K562 (cell line): Measurements from ENCODE around the gene MYO1B. TPM values are rescaled to one million over a fixed set of nuclear protein-coding genes. Genes with fewer than 3 reads are reported as not detected.

ENCODE experiments used
- ATAC-seq: fragments of 200-7000 bp; cut with Tn5 transposase; 3 replicates; pipeline ENCODE4 v1.9.1; 2020; ENCODE audit warnings: moderate library complexity
- BruUV-seq: library from RNA; stranded (reverse); fragments of 400-500 nt; replicated peaks from 2 replicates; lab custom pipeline; 2021; lab: Mats Ljungman, UMichigan
- CTCF ChIA-PET: fragments of 300-600 bp; formaldehyde crosslinking; extraction: SDS; loops from one replicate; lab custom pipeline; 2021; ENCODE audit warnings: low intra/inter-chr PET ratio; lab: Yijun Ruan, JAX
- POLR2A ChIA-PET: fragments of 300-600, 350-650 bp; sonication (Branson Sonifier 250); formaldehyde crosslinking; extraction: SDS; loops from one replicate; lab custom pipeline; 2021; ENCODE audit warnings: antibody characterized with exemption, inconsistent platforms; lab: Yijun Ruan, JAX
- DNase-seq, 4 experiments: peaks; one replicate each; pipeline versions ENCODE4 v3.0.0 to v3.0.0-alpha.2; 2011 to 2018; ENCODE audit warnings: low spot score in 3 of 4, mixed read lengths in 3 of 4; ENCODE audit errors: extremely low read depth in 1 of 4
- FAIRE-seq: peaks from 2 replicates; lab custom pipeline; 2011; peaks lifted over from hg19 to GRCh38; lab: Jason Lieb, UNC
- H2AFZ ChIP-seq: 2 replicates; pipeline ENCODE4 v1.6.0; 2011; ENCODE audit warnings: low read depth, low read length, control low read depth, inconsistent platforms
- H3K27ac ChIP-seq: fragments of 200-600 bp; 3 replicates; pipeline ENCODE4 v1.8.0; 2011; ENCODE audit warnings: low read depth, mild to moderate bottlenecking, control low read depth, inconsistent platforms, low read length, moderate library complexity, mixed read lengths; ENCODE audit errors: extremely low read depth
- H3K27me3 ChIP-seq, 2 experiments: fragments of 300-600 bp in 1 of 2; 2 replicates in 1 of 2; 3 replicates in 1 of 2; pipeline versions ENCODE4 v1.6.0 to v1.8.0; 2011; ENCODE audit warnings: inconsistent platforms in 2 of 2, low read length in 2 of 2, mild to moderate bottlenecking in 1 of 2, mixed read lengths in 1 of 2, moderate library complexity in 1 of 2; ENCODE audit not compliant: control insufficient read depth in 2 of 2, insufficient read depth in 2 of 2
- H3K36me3 ChIP-seq: fragments of 300-600 bp; 3 replicates; pipeline ENCODE4 v1.8.0; 2011; ENCODE audit warnings: mild to moderate bottlenecking, low read length, inconsistent platforms; ENCODE audit not compliant: control insufficient read depth, insufficient read depth
- H3K4me1 ChIP-seq, 2 experiments: fragments of 200-600 bp in 1 of 2; replicated peaks in 1 of 2; 2 replicates in 1 of 2; 3 replicates in 1 of 2; pipeline versions ENCODE4 v1.5.1 to v1.8.0; 2011; ENCODE audit warnings: inconsistent platforms in 2 of 2, low read length in 2 of 2, mild to moderate bottlenecking in 1 of 2, mixed read lengths in 1 of 2, moderate library complexity in 1 of 2; ENCODE audit not compliant: control insufficient read depth in 2 of 2, insufficient read depth in 2 of 2
- H3K4me2 ChIP-seq: 2 replicates; pipeline ENCODE4 v1.6.1; 2011; ENCODE audit warnings: low read length, control low read depth, inconsistent platforms, mixed read lengths; ENCODE audit not compliant: insufficient read depth
- H3K4me3 ChIP-seq: fragments of 200-600 bp; sonication (generic), shearing (Covaris generic); 2 replicates; pipeline ENCODE4 v1.5.1; 2016; ENCODE audit warnings: control low read depth, inconsistent platforms
- H3K79me2 ChIP-seq: fragments of 200-600 bp; 3 replicates; pipeline ENCODE4 v1.8.0; 2011; ENCODE audit warnings: low read length, inconsistent platforms; ENCODE audit not compliant: control insufficient read depth, insufficient read depth
- H3K9ac ChIP-seq, 2 experiments: 2 replicates each; pipeline versions ENCODE4 v1.6.0 to v1.6.1; 2011; ENCODE audit warnings: low read depth in 2 of 2, low read length in 2 of 2, control low read depth in 1 of 2, inconsistent platforms in 1 of 2, mild to moderate bottlenecking in 1 of 2, mixed read lengths in 1 of 2; ENCODE audit not compliant: insufficient read depth in 1 of 2
- H3K9me1 ChIP-seq: one replicate; pipeline ENCODE4 v1.6.0; 2011; ENCODE audit warnings: inconsistent platforms, mild to moderate bottlenecking, low read length, moderate library complexity; ENCODE audit not compliant: control insufficient read depth, insufficient read depth
- H3K9me3 ChIP-seq: replicated peaks from 2 replicates; pipeline ENCODE4 v1.5.1; 2011; ENCODE audit warnings: low read depth, low read length, inconsistent platforms; ENCODE audit not compliant: control insufficient read depth, insufficient read depth
- H4K20me1 ChIP-seq: replicated peaks from 2 replicates; pipeline ENCODE4 v1.6.1; 2011; ENCODE audit warnings: low read length, inconsistent platforms, mixed read lengths; ENCODE audit not compliant: control insufficient read depth, insufficient read depth
- CCNT2 ChIP-seq: IDR thresholded peaks from 2 replicates; pipeline ENCODE4 v1.6.1; 2011; ENCODE audit warnings: borderline replicate concordance, low read depth, mild to moderate bottlenecking, moderate library complexity, mixed read lengths, low read length; ENCODE audit not compliant: insufficient read length; ENCODE audit errors: extremely low read depth
- IRF2 ChIP-seq: sonication (generic); formaldehyde crosslinking; IDR thresholded peaks from 2 replicates; pipeline ENCODE4 v1.8.1; 2022; ENCODE audit warnings: mild to moderate bottlenecking, missing genetic modification reagents
- MITF ChIP-seq: IDR thresholded peaks from 2 replicates; pipeline ENCODE4 v1.6.1; 2014; ENCODE audit warnings: antibody characterized with exemption
- NUFIP1 ChIP-seq: fragments of 450-650 bp; IDR thresholded peaks from 2 replicates; pipeline ENCODE4 v1.6.1; 2018; ENCODE audit not compliant: partially characterized antibody
- SMAD3 ChIP-seq: fragments of 450-650 bp; formaldehyde crosslinking; conservative IDR thresholded peaks from 2 replicates; pipeline ENCODE4 v1.4.0; 2020; ENCODE audit warnings: mild to moderate bottlenecking
- U2AF2 ChIP-seq: fragments of 200-400 bp; formaldehyde crosslinking; optimal IDR thresholded peaks from 2 replicates; pipeline ENCODE3; 2017; ENCODE audit warnings: low read depth, mild to moderate bottlenecking, low read length
- ZBTB49 ChIP-seq: sonication (generic); formaldehyde crosslinking; IDR thresholded peaks from 2 replicates; pipeline ENCODE4 v1.8.0; 2022; ENCODE audit warnings: missing genetic modification reagents, mild to moderate bottlenecking, borderline replicate concordance
- ZNF146 ChIP-seq: IDR thresholded peaks from one replicate; pipeline ENCODE4 v1.6.1; 2018; ENCODE audit warnings: missing compliant biosample characterization; ENCODE audit not compliant: unreplicated experiment
- ZNF347 ChIP-seq: fragments of 450-650 bp; formaldehyde crosslinking; IDR thresholded peaks from 2 replicates; pipeline ENCODE4 v1.4.0; 2020; ENCODE audit warnings: low read depth, mild to moderate bottlenecking, moderate library complexity
- ZNF583 ChIP-seq: fragments of 250-450 bp; sonication (Bioruptor Pico); IDR thresholded peaks from 2 replicates; pipeline ENCODE4 v1.4.0; 2020
- WGBS: fragments of 100-300 bp; shearing (Covaris generic); methylation state at CpG from one replicate; pipeline ENCODE4 v1.1.6; 2016; ENCODE audit warnings: low coverage, mixed read lengths; ENCODE audit not compliant: insufficient coverage; ENCODE audit errors: missing lambda C conversion rate; 5-methylcytosine and 5-hydroxymethylcytosine counted together
- in situ Hi-C: fragments of 300-500 bp; cut with MboI; formaldehyde crosslinking; loops from 4 replicates; pipeline ENCODE4 v1.15.0; 2018; ENCODE audit warnings: inconsistent platforms, mixed read lengths
- intact Hi-C: fragments of 100-400 bp; cut with micrococcal nuclease; formaldehyde crosslinking; loops from 2 replicates; pipeline ENCODE4 v1.14.2; 2022
- polyA plus RNA-seq, 8 experiments: library from polyadenylated mRNA; depleted of rRNA in 4 of 8; stranded (reverse) in 5 of 8; unstranded in 3 of 8; fragments of >200 nt; fragmentation: Nextera tagmentation in 2 of 8; fragmentation: Illumina TruSeq in 1 of 8; extraction: Ambion mirVana in 2 of 8; extraction: Trizol in 1 of 8; gene quantifications; 2 replicates each; pipeline versions ENCODE4 v1.2.1 to v1.2.3, GENCODE V29; 2011 to 2014; ENCODE audit warnings: inconsistent platforms in 1 of 8, missing spikeins in 1 of 8
- total RNA-seq, 7 experiments: library from RNA; depleted of rRNA in 6 of 7; stranded (reverse); fragments of >200 nt in 6 of 7; fragmentation: Illumina TruSeq in 2 of 7; extraction: Trizol in 2 of 7; gene quantifications; 2 replicates each; pipeline versions ENCODE4 v1.2.1 to v1.2.3, GENCODE V29; 2011 to 2021; ENCODE audit warnings: low replicate concordance in 1 of 7
- TF ChIP-seq, protein P1 (sequence below): fragments of 450-650 bp; conservative IDR thresholded peaks from 2 replicates; pipeline ENCODE4 v1.6.1; 2016; ENCODE audit warnings: missing genetic modification characterization, low read depth, mild to moderate bottlenecking, control low read depth, missing compliant biosample characterization
- TF ChIP-seq, protein P2 (sequence below): IDR thresholded peaks from 3 replicates; pipeline ENCODE4 v1.6.1; 2011; ENCODE audit warnings: borderline replicate concordance, mild to moderate bottlenecking; ENCODE audit not compliant: insufficient read length, insufficient read depth
- TF ChIP-seq, protein P3 (sequence below): fragments of 450-650 bp; IDR thresholded peaks from 2 replicates; pipeline ENCODE4 v1.7.1; 2018; ENCODE audit warnings: mild to moderate bottlenecking, low read depth; ENCODE audit not compliant: partially characterized antibody

Gene MYO1B
- total and polyA plus RNA-seq, 9 of the 15 experiments (the other 6 are each of a cell fraction or from before 2014, with no cell fraction given): 0.04 to 0.33 (median 0.20) TPM; not detected in 5

GRCh38 chr2:191197096-191197495, 48.1 kb upstream of the MYO1B start:
- Histone ChIP-seq H2AFZ (no peak overlapping the region), H3K27ac (no peak overlapping the region), H4K20me1 (no peaks in the 10 kb centered on the region), H3K4me1 (no peaks in the 10 kb centered on the region), H3K4me2 (no peak overlapping the region), H3K4me3 (no peak overlapping the region), H3K79me2 (no peaks in the 10 kb centered on the region), H3K27me3 (no peaks in the 10 kb centered on the region), H3K9me1 (no peaks in the 10 kb centered on the region), H3K9me3 (no peaks in the 10 kb centered on the region), H3K36me3 (no peaks in the 10 kb centered on the region), H3K9ac (no peak overlapping the region)
- CTCF ChIA-PET: no interaction called here
- intact Hi-C loops: no loop called here
- DNase-seq: no peak
- POLR2A ChIA-PET: no interaction called here
- BruUV-seq: no TSS peak
- FAIRE-seq: no peak
- no peak for ATAC-seq
- WGBS: 0% methylated on average over 3 of the region's 3 CpGs
- in situ Hi-C loops: no loop called here
- no peak for TF ChIP-seq NUFIP1
- TF ChIP-seq, protein P1, sequence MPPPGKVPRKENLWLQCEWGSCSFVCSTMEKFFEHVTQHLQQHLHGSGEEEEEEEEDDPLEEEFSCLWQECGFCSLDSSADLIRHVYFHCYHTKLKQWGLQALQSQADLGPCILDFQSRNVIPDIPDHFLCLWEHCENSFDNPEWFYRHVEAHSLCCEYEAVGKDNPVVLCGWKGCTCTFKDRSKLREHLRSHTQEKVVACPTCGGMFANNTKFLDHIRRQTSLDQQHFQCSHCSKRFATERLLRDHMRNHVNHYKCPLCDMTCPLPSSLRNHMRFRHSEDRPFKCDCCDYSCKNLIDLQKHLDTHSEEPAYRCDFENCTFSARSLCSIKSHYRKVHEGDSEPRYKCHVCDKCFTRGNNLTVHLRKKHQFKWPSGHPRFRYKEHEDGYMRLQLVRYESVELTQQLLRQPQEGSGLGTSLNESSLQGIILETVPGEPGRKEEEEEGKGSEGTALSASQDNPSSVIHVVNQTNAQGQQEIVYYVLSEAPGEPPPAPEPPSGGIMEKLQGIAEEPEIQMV (tag): no peak
- TF ChIP-seq CCNT2: no peak
- no peak for TF ChIP-seq SMAD3 (CRISPR knock-in tag)
- no peak for TF ChIP-seq ZNF583 (CRISPR knock-in tag)
- TF ChIP-seq U2AF2: no peak
- TF ChIP-seq ZNF146 (CRISPR knock-in tag): no peak
- TF ChIP-seq, protein P2, sequence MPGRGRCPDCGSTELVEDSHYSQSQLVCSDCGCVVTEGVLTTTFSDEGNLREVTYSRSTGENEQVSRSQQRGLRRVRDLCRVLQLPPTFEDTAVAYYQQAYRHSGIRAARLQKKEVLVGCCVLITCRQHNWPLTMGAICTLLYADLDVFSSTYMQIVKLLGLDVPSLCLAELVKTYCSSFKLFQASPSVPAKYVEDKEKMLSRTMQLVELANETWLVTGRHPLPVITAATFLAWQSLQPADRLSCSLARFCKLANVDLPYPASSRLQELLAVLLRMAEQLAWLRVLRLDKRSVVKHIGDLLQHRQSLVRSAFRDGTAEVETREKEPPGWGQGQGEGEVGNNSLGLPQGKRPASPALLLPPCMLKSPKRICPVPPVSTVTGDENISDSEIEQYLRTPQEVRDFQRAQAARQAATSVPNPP: no peak
- TF ChIP-seq ZNF347: no peak
- no peak for TF ChIP-seq MITF
- TF ChIP-seq, protein P3, sequence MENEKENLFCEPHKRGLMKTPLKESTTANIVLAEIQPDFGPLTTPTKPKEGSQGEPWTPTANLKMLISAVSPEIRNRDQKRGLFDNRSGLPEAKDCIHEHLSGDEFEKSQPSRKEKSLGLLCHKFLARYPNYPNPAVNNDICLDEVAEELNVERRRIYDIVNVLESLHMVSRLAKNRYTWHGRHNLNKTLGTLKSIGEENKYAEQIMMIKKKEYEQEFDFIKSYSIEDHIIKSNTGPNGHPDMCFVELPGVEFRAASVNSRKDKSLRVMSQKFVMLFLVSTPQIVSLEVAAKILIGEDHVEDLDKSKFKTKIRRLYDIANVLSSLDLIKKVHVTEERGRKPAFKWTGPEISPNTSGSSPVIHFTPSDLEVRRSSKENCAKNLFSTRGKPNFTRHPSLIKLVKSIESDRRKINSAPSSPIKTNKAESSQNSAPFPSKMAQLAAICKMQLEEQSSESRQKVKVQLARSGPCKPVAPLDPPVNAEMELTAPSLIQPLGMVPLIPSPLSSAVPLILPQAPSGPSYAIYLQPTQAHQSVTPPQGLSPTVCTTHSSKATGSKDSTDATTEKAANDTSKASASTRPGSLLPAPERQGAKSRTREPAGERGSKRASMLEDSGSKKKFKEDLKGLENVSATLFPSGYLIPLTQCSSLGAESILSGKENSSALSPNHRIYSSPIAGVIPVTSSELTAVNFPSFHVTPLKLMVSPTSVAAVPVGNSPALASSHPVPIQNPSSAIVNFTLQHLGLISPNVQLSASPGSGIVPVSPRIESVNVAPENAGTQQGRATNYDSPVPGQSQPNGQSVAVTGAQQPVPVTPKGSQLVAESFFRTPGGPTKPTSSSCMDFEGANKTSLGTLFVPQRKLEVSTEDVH: no peak
- no peak for TF ChIP-seq IRF2 (CRISPR knock-in tag)
- TF ChIP-seq ZBTB49 (CRISPR knock-in tag): no peak
